HG03558 (cell line): ENCODE results near the gene HTR3D.
"Not testable (repeated sequence)": the region's sequence is repeated elsewhere in the genome, so short reads cannot be mapped to it uniquely, and the experiment has no call there.

Experiments
- ATAC-seq: cut with Tn5 transposase; IDR thresholded peaks from one replicate; pipeline ENCODE4 v1.9.1; 2021; ENCODE audit warnings: moderate number of reproducible peaks; ENCODE audit not compliant: unreplicated experiment; ENCODE audit errors: extremely low read depth

The HTR3D gene

DNA sequence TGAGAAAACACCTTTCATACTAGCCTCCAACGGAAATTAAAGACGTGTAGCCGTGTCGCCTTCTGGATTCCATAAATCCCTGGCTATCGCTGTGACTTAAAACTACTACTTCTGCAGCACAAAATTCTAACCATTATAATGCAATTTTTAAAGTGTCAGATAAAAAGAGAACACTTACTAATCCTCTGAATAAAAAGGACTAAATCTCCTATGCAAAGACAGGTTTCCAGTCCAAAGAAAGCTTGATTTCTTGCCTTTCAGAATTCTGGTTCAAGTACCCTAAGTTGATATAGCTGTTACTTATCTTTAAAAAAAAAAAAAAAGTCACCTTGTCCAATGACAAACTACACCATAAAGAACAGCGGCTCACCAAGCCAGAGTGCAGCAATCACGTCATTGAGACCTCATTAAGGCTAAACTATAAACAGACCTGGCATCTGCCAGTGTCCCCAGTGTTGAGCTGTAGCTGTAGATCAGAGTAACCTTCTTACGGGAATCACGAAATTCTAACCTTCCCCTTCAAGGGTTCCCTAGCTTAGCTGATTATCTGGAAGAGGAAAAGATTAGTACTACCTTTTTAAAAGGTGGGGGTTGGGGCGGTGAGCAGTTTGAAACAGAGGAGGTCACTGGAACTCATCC is 16.0 kb upstream of the HTR3D start:
- no peak for ATAC-seq

- no peak for ATAC-seq
Measured at GRCh38 chr3:184016169-184016570, 15.4 kb upstream of the HTR3D start.

DNA sequence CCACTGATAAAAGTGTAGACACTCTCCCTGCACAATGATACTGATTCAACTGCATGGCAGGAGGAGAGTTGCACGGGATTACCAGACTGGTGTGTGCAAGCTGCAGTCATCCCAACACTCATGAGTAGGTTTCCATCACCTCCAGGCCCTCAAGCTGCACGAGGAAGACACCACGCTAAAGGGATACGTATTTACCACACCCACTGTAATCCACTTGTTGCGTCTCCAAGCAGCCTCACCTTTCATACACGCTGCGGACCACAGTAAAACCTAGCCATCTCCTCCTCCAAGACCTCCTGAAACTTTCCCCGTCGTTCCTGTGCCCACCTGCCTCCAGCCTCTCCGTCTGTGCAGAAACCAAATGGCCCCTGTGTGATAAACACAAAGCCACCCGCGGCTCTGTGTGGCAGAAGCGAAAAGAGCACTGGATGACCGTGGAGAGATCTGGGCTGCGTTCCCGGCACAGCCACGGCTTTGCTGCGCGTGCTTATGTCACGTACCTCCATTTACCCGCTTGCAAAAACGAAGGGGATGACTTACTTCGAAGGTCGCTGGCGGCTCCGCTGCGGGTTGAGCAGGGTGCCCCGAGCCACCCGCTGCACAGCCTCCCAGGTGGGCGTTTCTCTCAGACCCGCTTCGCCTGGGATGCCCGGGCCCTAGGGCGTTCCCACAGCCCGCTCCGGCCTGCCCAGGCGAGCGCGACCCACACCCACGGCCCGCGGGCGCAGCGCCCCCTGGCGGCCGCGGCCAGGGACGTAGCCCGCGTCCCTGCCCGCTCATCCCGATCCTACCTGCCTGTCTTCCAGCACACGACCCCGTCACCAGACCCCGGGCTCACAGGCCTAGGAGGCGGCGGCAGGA is 14.5 kb upstream of the HTR3D start:
- ATAC-seq, result peak; percentile 27

DNA sequence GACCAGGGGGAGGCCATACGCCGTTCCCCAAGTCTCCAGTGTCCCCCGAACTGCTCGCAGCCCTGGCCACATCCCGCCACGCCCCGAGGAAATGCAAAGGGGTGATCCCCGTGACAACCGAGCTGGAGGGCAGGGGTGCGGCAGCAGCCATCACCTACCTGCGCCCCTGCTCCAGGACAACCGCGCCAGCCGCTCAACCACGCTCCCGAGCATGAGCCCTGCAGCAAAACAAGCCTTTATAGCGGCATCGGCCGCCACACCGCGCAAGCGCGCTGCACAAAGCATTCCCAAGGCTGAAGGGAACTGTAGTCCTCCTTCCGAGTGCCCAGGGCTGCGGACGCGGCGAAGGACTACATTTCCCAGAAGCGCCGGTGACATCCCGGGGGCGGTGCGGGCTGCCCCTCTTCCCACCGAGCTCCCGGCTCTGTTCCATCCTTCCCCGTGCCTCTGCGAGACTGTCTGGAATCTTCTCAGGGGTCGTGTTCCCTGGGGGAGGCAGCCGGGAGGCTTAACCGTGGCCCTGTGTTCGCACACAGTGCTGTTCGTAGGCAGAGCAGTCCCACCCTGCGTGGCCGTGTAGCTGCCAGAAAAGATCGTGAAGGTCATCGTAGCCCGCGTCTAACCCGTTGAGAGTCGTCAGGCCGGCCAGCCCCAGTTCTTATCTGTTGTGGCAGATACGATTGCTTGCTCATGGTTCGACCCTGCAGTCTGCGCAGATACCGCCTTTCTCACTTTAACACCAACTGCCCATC is 13.7 kb upstream of the HTR3D start, which contains the start of gene ABCC5:
Gene ABCC5 (minus strand): TSS at position 213 of the 752 bp plus-strand sequence. CDS start 3,492 bp downstream, outside the sequence.
- ATAC-seq, result peak; percentile 85

GRCh38 chr3:184018424-184018973 is 13.0 kb upstream of the HTR3D start:
- no peak for ATAC-seq

DNA sequence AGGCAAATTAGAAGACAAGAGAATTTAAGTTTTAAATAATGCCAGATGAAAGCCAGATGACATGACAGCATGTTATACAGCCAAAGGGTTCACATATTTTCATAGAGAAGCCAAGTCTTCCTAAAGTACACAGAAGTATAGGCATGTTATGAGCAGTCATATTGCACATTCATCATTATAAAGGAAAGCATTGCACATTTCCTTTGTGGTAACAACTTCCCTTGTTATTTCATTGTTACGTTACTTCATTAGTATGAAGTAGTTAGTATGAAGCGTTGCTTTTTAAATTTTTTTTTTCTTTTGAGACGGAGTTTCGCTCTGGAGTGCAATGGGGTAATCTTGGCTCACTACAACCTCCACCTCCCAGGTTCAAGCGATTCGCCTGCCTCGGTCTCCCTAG is 9.2 kb upstream of the HTR3D start:
- ATAC-seq, result no peak

GRCh38 chr3:184025256-184025655 is 6.3 kb upstream of the HTR3D start:
- ATAC-seq, result not testable (repeated sequence)

GRCh38 chr3:184028275-184028890 is 3.2 kb upstream of the HTR3D start:
- ATAC-seq, result not testable (repeated sequence)

GRCh38 chr3:184029443-184029842 is 2.1 kb upstream of the HTR3D start:
- no peak for ATAC-seq

DNA sequence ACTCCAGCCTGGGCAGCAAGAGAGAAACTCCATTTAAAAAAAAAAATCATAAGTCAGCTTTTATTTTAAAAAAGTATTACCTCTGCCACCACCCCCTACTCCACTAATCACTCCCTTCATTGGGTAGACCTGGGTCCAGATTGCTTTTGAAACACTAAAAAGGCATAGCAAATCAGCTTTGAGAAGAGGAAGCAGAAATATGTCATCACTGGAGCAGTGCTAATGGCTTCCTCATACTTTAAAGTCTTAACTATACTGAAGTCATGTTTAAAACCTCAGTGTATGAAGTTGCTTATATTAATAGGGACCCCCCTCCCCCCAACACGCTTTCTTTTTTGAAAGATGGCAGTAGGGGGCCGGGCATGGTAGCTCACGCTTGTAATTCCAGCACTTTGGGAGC is 1.0 kb upstream of the HTR3D start:
- ATAC-seq, result no peak

- no peak for ATAC-seq
Measured at GRCh38 chr3:184037816-184038215, 6.3 kb downstream of the HTR3D start.

- ATAC-seq, result not testable (repeated sequence)
Measured at GRCh38 chr3:184038307-184038706, 6.8 kb downstream of the HTR3D start.

DNA sequence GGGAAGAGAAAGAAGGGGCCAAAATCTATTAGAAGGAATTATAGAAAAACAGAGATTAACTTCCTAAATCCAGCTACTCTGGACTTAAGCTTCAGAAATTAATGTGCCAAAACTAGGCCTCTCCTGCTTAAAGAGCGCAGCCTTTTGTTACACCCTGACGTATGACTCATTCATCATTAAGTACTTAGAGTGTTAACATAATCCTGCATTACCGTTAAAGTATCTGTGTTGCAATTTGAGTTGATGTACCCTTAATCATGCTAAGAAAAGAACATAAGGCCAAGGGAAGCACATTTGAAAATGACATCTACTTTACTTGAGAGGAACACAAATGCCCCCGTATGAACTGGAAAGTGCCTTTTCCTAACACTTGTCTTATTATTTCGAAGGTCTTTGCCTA is 7.9 kb downstream of the HTR3D start:
- ATAC-seq, result no peak

- ATAC-seq, result no peak
Measured at GRCh38 chr3:184040010-184040409, 8.5 kb downstream of the HTR3D start.

- no peak for ATAC-seq
Measured at GRCh38 chr3:184042617-184043016, 11.1 kb downstream of the HTR3D start.

- ATAC-seq, result no peak
Measured at GRCh38 chr3:184045995-184046394, 14.5 kb downstream of the HTR3D start.

DNA sequence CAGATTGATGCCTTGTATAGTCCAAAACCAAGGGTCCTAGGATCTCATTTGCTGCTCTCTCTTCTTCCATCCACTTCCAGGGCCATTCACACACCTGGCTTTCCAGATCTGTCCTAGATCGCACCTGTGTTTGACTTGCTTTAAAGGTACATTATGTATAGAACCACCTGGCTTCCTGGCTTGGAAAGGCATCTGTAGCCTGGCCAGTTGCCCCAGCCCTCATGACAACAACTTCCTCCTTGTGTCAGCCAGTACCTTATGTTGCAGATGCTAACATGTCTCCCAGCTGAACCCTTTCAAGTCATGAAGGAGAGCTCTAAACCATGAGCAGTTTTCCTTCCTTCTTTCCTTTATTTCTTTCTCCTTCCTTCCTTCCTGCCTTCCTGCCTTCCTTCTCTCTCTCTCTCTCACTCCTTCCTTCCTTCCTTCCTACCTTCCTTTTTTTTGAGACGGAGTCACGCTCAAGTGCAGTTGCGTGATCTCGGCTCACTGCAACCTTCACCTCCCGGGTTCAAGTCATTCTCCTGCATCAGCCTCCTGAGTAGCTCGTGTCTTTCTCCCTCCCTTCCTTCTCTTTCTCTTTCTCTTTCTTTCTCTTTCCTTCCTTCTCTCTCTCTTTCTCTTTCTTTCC is 18.8 kb downstream of the HTR3D start:
- ATAC-seq, result no peak

DNA sequence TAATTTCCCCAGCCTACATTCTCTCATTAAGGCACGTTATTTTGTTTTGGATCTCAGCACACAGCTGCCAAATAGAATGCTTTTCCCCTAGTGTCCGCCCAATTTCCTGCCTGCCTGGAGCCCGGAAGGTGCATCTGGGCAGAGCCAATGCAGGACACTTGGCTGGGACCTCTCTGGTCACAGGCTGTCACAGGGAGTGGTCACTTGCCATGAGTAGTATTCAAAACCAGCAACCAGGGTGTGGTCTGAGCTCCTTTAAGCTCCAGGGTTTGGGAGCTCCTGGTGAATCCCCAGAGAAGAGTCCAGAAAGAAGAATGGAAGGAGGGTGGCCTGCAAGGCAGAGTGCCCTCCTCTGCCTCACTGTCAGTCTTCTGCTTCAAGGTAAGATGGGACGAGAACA is 21.2 kb downstream of the HTR3D start, which contains the start of gene HTR3C:
Gene HTR3C (plus strand): TSS at position 281 of the 400 bp plus-strand sequence. CDS start 34 bp downstream, at position 315.
- no peak for ATAC-seq

GRCh38 chr3:184058029-184058428 is 26.5 kb downstream of the HTR3D start:
- no peak for ATAC-seq

DNA sequence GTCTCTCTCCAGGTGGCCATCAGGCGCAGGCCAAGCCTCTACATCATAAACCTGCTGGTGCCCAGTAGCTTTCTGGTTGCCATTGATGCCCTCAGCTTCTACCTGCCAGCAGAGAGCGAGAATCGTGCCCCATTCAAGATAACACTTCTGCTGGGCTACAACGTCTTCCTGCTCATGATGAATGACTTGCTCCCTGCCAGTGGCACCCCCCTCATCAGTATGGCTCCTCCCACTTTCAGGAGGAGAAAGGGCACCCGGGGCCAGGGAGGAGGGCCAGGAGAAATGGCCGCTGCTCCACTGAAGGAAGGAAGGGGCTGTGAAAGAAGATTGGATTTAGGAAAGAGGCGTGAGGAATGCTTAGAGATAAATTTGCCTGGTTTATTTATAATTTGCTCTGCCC is 27.9 kb downstream of the HTR3D start:
- ATAC-seq, result no peak
